SK-N-MC (cell line): ENCODE results near the gene TMEM134.

Source experiments
- EZH2 ChIP-seq: fragments of 200-600 bp; sonication (generic); IDR thresholded peaks from one replicate; pipeline ENCODE4 v1.6.1; 2017; ENCODE audit warnings: antibody characterized with exemption
- POLR2AphosphoS5 ChIP-seq: IDR thresholded peaks from 2 replicates; pipeline ENCODE4 v1.6.1; 2012; ENCODE audit warnings: mild to moderate bottlenecking, low read depth, low read length, borderline replicate concordance

- TF ChIP-seq EZH2 = no peak
- TF ChIP-seq POLR2AphosphoS5 = no peak
Measured at GRCh38 chr11:67465189-67465510, 3.9 kb downstream of the TMEM134 start.
